Right lobe of liver (tissue), 4 donors: ENCODE results near the gene KRTAP17-1.

Experiments used
- CTCF ChIP-seq, 4 donors: fragments of 200-600 bp in 3 of 4; fragments of 450-650 bp in 1 of 4; IDR thresholded peaks; one replicate each; pipeline versions ENCODE4 v1.5.1 to v1.8.0; 2016 to 2022; ENCODE audit warnings: antibody characterized with exemption in 4 of 4, mild to moderate bottlenecking in 2 of 4
- POLR2A ChIP-seq: fragments of 450-650 bp; IDR thresholded peaks from one replicate; pipeline ENCODE4 v1.6.1; 2017; ENCODE audit warnings: antibody characterized with exemption, mild to moderate bottlenecking
- donor health status: DM: no; HTN: no; CAD: no.
- donor health status: DM: no; HTN: no; CAD: no.
- donor health status: DM: no; HTN: yes; CAD: no.

GRCh38 chr17:41284546-41284945 lies 31.0 kb downstream of the KRTAP17-1 start:
- TF ChIP-seq CTCF (IDR thresholded peaks at IDR 0.05), result no peak
- TF ChIP-seq POLR2A, result no peak
